CD4-positive, alpha-beta T cell treated with Interleukin-1 beta for 1 hour (primary cell): ENCODE results near the gene IZUMO1R.
"Not testable (repeated sequence)": the region's sequence is repeated elsewhere in the genome, so short reads cannot be mapped to it uniquely, and the experiment has no call there.

Source experiments
- DNase-seq, 2 donors: peaks; one replicate each; pipeline ENCODE4 v3.0.0-alpha.2; 2020 to 2022

Gene IZUMO1R

GRCh38 chr11:94303966-94304958, at the start of gene IZUMO1R:
Gene IZUMO1R, plus strand, starts transcription at chr11:94304580. Its CDS starts 1,057 bp downstream, at chr11:94305637.
- DNase-seq: no peak

GRCh38 chr11:94271885-94272372, 32.5 kb upstream of the IZUMO1R start:
- DNase-seq: no peak

- no peak for DNase-seq
Measured at GRCh38 chr11:94272738-94273313, 31.6 kb upstream of the IZUMO1R start.

- DNase-seq: no peak
Measured at GRCh38 chr11:94275961-94276360, 28.4 kb upstream of the IZUMO1R start.

DNA sequence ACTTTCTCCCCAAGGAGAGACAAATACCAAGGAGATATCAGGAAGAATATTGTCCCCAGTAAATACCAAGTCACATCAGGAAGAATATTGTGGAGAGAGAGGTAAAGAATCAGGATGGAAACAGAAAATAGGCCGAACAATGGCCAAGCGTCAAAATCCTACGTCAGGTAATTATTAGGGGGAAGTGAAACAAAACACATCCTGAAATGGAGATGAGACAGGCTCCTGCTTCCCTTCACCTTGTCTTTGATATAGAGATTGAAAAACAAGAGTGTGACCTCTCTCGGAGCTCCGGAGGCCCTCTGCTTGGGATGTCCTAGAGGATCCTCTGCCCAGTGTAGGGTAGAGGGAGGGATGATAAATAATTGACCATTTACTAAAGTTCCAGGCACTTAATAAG, 27.4 kb upstream of the IZUMO1R start:
- DNase-seq: no peak

GRCh38 chr11:94278207-94278606, 26.2 kb upstream of the IZUMO1R start:
- DNase-seq: not testable (repeated sequence)

DNA sequence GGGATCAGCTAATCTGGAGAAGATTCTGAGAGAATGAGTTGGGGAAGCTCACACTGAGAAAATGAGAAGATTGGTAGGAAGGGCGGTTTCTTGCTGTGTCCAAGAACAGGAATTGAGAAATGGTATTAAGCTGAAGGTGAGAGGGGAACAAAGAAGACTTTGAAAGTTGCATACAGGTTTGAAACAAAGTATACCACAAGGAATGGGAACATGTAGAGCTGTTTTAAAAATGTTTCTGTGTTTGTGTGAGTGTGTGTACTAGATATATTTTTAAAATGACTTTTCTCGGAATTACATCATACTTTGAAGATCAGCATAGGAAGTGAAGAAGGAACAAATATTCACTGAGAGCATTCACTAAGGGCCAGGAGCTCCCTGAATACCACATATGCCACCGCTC, 24.4 kb upstream of the IZUMO1R start:
- no peak for DNase-seq

DNA sequence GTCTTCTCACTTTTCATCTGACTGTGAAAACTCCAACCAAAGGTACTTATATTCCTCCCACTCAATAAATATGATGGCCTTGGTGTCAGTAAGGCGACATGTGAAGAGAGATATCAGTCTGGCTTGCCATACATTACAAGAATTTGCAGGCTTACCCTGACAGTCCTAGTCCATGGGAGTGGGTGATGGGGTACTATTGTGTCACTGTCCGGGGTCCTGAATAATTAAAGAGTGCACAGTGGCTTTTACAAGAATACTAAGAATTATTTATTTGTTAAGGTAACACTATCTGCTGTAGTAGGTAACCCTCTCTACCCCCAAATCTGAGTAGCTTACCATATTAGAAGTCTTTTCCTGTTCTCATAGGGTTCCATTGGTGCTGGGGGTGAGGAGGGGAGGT, 23.1 kb upstream of the IZUMO1R start:
- DNase-seq: no peak

GRCh38 chr11:94283678-94284077, 20.7 kb upstream of the IZUMO1R start:
- no peak for DNase-seq

- no peak for DNase-seq
Measured at GRCh38 chr11:94295534-94295933, 8.8 kb upstream of the IZUMO1R start.

DNA sequence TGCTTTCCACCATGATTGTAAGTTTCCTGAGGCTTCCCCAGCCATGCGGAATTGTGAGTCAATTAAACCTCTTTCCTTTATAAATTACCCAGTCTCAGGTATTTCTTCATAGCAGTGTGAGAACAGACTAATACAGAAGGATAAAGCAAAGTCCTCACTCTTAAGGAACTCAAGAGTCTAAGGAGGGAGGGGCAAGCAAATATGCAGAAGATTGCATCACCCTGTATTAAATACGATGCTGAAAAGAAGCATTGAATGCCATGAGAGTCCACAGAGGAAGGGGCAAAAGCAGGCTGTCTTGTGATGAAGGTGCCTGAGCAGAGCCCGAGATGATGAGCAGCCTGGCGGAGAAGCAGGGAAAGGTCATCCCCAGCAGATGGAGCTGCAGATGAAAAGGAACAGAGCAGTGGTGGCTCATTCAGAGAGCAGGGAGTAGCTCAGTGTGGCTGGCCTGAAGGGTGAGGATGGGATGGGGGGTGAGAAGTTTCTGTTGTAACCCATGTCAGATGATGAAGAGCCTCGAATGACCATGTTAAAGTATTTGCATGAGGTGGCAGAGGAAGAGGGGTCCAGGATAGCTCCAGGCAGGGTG, 6.3 kb upstream of the IZUMO1R start:
- DNase-seq: no peak

DNA sequence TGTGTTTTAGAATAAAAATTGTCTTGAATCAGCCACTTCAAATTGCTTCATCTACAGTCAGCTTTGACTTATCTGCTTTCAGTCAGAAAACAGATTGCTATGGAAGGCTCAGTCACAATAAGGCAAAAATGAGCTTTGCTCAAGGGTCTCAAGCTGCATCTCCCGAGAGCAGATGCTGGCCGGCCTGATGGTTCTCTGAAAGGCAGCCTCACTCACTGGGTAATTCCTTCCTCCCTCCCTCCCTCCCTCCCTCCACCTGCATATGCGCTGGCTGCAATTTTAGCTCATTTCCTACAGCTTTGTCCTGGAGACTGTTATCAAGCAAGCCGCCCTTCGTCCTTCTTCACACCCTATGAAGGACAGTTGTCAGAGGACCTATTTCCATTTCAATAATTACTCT, 1.6 kb upstream of the IZUMO1R start:
- DNase-seq: no peak

- DNase-seq: no peak
Measured at GRCh38 chr11:94305146-94305545, 766 bp downstream of the IZUMO1R start.

GRCh38 chr11:94307101-94307791, 2.9 kb downstream of the IZUMO1R start:
- no peak for DNase-seq

GRCh38 chr11:94308024-94308423, 3.6 kb downstream of the IZUMO1R start:
- no peak for DNase-seq

- DNase-seq: no peak
Measured at GRCh38 chr11:94309757-94310156, 5.4 kb downstream of the IZUMO1R start.

GRCh38 chr11:94310191-94310875, 6.0 kb downstream of the IZUMO1R start:
- DNase-seq: no peak

GRCh38 chr11:94312339-94312738, 8.0 kb downstream of the IZUMO1R start:
- DNase-seq: no peak

DNA sequence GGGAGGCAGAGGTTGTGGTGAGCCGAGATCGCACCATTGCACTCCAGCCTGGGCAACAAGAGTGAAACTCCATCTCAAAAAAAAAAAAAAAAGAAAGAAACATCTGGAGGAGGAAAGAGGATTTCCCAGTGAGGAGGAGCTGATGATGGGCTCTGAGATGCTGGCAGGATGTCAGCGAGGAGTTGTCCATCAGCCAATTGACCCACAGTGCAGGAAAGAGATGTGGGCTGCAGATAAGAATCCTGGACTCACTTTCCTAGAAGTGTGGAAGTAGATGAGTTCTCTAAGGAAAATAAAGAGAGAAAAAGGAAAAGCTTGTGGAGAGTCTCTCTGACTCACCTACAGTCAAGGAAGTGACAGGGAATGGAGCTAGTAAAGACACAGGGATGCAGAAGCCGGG, 9.7 kb downstream of the IZUMO1R start:
- DNase-seq: no peak

- no peak for DNase-seq
Measured at GRCh38 chr11:94315664-94316063, 11.3 kb downstream of the IZUMO1R start.

GRCh38 chr11:94322501-94322900, 18.1 kb downstream of the IZUMO1R start:
- DNase-seq: no peak

GRCh38 chr11:94325681-94326080, 21.3 kb downstream of the IZUMO1R start:
- DNase-seq: peak; percentile 28 to 53
